ENCODE results near the gene SRGAP2C. TPM values are rescaled to one million over a fixed set of nuclear protein-coding genes. Genes with fewer than 3 reads are reported as not detected.
"Not testable (repeated sequence)": the region's sequence is repeated elsewhere in the genome, so short reads cannot be mapped to it uniquely, and the experiment has no call there.

Gene SRGAP2C
- total RNA-seq, 3 donors from 2014 or later (not counting 1 experiment from before 2014, with no cell fraction given): 12.0 to 24.0 (median 17.5) TPM

DNA sequence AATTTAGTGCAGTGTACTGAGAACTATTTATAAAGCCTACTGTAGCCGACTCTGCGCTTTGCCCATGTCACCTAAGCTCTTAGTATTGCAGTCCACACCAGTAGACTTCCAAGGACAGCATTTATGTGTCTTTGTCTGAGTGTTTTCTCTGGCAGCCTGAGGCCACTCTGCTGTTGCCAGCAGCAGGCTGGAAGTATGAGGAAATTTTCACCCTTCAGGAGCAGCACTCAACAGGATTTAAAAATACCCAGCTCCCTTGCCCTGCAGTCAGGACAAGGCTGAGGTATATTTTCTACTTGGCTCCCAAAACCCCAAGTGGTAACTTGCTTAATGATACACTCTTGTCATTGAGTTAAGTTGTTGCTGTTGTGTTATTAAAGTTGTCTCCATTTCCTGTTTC is 230.1 kb downstream of the SRGAP2C start:
- peaks cover 40 to 59% of the 10 kb centered on the region in 2 donors for H3K27me3 Mint-ChIP-seq (ENCODE audit: low read depth in 2 of 2)
- DNase-seq (no peak), ATAC-seq (no peak)
- H3K9me3 ChIP-seq (ENCODE audit: control insufficient read depth, insufficient read depth, low read length): no peaks in the 10 kb centered on the region
- H3K27ac Mint-ChIP-seq: no peak overlapping the region
- H3K9me3 Mint-ChIP-seq: no peaks in the 10 kb centered on the region
- no peaks in the 10 kb centered on the region for H3K27me3 ChIP-seq (ENCODE audit: control insufficient read depth, insufficient read depth, low read length)
- no peak overlapping the region for H3K27ac ChIP-seq (ENCODE audit: low read length)
- H3K4me3 Mint-ChIP-seq: no peak overlapping the region
- H3K36me3 Mint-ChIP-seq: no peaks in the 10 kb centered on the region
- no peak overlapping the region for H3K4me3 ChIP-seq (ENCODE audit: low read length)
- 94% methylated on average over 2 of the region's 2 CpGs for WGBS (ENCODE audit: insufficient coverage)
- TF ChIP-seq, protein P1, sequence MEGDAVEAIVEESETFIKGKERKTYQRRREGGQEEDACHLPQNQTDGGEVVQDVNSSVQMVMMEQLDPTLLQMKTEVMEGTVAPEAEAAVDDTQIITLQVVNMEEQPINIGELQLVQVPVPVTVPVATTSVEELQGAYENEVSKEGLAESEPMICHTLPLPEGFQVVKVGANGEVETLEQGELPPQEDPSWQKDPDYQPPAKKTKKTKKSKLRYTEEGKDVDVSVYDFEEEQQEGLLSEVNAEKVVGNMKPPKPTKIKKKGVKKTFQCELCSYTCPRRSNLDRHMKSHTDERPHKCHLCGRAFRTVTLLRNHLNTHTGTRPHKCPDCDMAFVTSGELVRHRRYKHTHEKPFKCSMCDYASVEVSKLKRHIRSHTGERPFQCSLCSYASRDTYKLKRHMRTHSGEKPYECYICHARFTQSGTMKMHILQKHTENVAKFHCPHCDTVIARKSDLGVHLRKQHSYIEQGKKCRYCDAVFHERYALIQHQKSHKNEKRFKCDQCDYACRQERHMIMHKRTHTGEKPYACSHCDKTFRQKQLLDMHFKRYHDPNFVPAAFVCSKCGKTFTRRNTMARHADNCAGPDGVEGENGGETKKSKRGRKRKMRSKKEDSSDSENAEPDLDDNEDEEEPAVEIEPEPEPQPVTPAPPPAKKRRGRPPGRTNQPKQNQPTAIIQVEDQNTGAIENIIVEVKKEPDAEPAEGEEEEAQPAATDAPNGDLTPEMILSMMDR (IDR thresholded peaks at IDR 0.05): no peak
- no peaks in the 10 kb centered on the region for H3K4me1 ChIP-seq (ENCODE audit: control insufficient read depth, insufficient read depth, low read length)
- no peaks in the 10 kb centered on the region for H3K4me1 Mint-ChIP-seq
- no peaks in the 10 kb centered on the region for H3K36me3 ChIP-seq (ENCODE audit: control insufficient read depth, insufficient read depth, low read length)
- intact Hi-C loops (cut with micrococcal nuclease): no loop called here

DNA sequence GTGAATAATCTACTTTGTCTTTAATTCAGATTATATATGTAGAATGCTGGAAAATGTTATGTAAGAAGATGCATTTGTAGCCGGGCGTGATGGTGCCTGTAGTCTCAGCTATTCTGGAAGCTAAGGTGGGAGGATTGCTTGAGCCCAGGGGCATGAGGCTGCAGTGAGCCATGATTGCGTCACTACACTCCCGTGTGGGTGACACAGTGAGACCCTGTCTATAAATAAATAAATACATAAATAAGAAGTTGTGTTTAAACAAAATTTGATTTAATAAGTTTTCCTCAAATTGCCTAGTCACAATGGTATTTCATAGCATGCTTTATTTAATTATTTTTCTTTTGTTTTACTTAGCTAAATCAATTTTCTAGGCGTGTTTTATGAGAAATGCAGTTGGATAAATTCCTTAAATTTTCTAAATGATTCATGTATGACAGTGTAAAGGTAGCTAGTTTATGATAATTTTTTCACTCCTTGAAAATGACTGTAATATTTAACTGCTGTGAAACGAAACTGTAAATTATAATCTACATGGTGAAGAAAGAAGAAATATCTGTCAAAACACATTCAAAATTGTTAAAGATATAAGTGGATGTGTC is 232.6 kb downstream of the SRGAP2C start:
- H3K36me3 ChIP-seq (ENCODE audit: control insufficient read depth, insufficient read depth, low read length): no peaks in the 10 kb centered on the region
- WGBS (ENCODE audit: insufficient coverage): 94% methylated on average over 2 of the region's 6 CpGs
- no peak overlapping the region for H3K27ac Mint-ChIP-seq
- H3K9me3 Mint-ChIP-seq: no peaks in the 10 kb centered on the region
- no peaks in the 10 kb centered on the region for H3K4me1 Mint-ChIP-seq
- H3K4me3 ChIP-seq (ENCODE audit: low read length): no peak overlapping the region
- DNase-seq (no peak), ATAC-seq (no peak)
- H3K4me1 ChIP-seq (ENCODE audit: control insufficient read depth, insufficient read depth, low read length): no peaks in the 10 kb centered on the region
- H3K4me3 Mint-ChIP-seq: no peak overlapping the region
- H3K27me3 Mint-ChIP-seq (ENCODE audit: low read depth in 2 of 2): peaks cover 34 to 52% of the 10 kb centered on the region in 2 donors
- TF ChIP-seq, protein P1 (IDR thresholded peaks at IDR 0.05): no peak
- intact Hi-C loops (cut with micrococcal nuclease): no loop called here
- H3K36me3 Mint-ChIP-seq: no peaks in the 10 kb centered on the region
- no peaks in the 10 kb centered on the region for H3K27me3 ChIP-seq (ENCODE audit: control insufficient read depth, insufficient read depth, low read length)
- no peaks in the 10 kb centered on the region for H3K9me3 ChIP-seq (ENCODE audit: control insufficient read depth, insufficient read depth, low read length)
- H3K27ac ChIP-seq (ENCODE audit: low read length): no peak overlapping the region

DNA sequence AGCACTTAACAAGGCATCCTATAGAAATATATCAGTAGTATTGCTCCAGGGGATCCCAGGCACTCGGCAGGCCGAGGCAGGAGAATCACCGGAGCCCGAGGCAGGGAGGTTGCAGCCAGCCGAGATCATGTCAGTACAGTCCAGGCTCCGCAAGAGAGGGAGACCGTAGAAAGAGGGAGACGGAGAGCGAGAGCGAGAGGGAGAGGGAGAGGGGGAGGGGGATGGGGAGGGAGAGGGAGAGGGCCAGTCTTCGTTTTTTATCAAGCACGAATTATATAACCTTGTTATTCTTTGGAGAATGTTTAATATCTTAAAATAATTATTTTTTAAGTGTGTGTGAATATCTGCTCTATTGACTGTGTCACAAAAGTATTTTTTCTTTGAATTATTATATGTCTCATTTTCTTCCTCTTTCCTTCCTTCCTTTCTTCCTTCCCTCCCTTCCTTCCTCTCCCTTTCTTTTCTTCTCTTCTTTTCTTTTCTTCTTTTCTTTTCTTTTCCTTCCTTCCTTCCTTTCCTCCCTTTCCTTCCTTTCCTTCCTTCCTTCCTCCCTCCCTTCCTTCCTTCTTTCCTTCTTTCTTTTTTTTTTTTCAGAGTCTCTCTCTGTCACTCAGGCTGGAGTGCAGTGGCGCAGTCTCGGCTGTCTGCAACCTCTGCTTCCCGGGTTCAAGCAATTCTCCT is 233.7 kb downstream of the SRGAP2C start:
- Histone ChIP-seq H3K27me3 (ENCODE audit: control insufficient read depth, insufficient read depth, low read length) (no peaks in the 10 kb centered on the region), H3K4me1 (ENCODE audit: control insufficient read depth, insufficient read depth, low read length) (no peaks in the 10 kb centered on the region), H3K27ac (ENCODE audit: low read length) (no peak overlapping the region), H3K36me3 (ENCODE audit: control insufficient read depth, insufficient read depth, low read length) (no peaks in the 10 kb centered on the region), H3K4me3 (ENCODE audit: low read length) (no peak overlapping the region), H3K9me3 (ENCODE audit: control insufficient read depth, insufficient read depth, low read length) (no peaks in the 10 kb centered on the region)
- H3K27ac Mint-ChIP-seq: no peak overlapping the region
- intact Hi-C loops (cut with micrococcal nuclease): no loop called here
- DNase-seq: no peak
- ATAC-seq: no peak
- no peaks in the 10 kb centered on the region for H3K4me1 Mint-ChIP-seq
- no peak overlapping the region for H3K4me3 Mint-ChIP-seq
- no peaks in the 10 kb centered on the region for H3K36me3 Mint-ChIP-seq
- TF ChIP-seq, protein P1 (IDR thresholded peaks at IDR 0.05): no peak
- no peaks in the 10 kb centered on the region for H3K9me3 Mint-ChIP-seq
- 98% methylated on average over 13 of the region's 15 CpGs for WGBS (ENCODE audit: insufficient coverage)
- peaks cover 29 to 49% of the 10 kb centered on the region in 2 donors for H3K27me3 Mint-ChIP-seq (ENCODE audit: low read depth in 2 of 2)

DNA sequence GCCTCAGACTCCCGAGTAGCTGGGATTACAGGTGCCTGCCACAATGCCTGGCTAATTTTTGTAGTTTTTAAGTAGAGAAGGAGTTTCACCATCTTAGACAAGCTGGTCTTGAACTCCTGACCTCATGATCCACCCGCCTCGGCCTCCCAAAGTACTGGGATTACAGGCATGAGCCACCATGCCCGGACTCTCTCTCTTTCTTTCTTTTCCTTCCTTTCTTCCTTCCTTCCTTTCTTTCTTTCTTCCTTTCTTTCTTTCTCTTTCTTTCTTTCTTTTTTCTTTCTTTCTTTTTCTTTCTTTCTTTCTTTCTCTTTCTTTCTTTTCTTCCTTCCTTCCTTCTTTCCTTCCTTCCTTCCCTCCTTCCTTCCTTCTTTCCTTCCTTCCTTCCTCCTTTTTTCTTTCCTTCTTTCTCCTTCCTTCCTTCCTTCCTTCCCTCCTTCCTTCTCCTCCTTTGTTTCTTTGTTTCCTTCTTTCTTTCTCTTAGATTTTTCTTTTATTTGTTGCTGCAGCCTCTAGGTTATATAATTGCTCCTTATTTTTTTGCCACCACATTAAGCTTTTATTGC is 234.4 kb downstream of the SRGAP2C start:
- H3K27me3 Mint-ChIP-seq (ENCODE audit: low read depth in 2 of 2): peaks cover 27 to 52% of the 10 kb centered on the region in 2 donors
- H3K27ac ChIP-seq (ENCODE audit: low read length); H3K36me3 ChIP-seq (ENCODE audit: control insufficient read depth, insufficient read depth, low read length); H3K4me3 Mint-ChIP-seq; H3K27me3 ChIP-seq (ENCODE audit: control insufficient read depth, insufficient read depth, low read length); H3K9me3 Mint-ChIP-seq; H3K4me1 Mint-ChIP-seq; ATAC-seq; H3K27ac Mint-ChIP-seq; intact Hi-C loops (cut with micrococcal nuclease); H3K4me1 ChIP-seq (ENCODE audit: control insufficient read depth, insufficient read depth, low read length); H3K36me3 Mint-ChIP-seq; H3K4me3 ChIP-seq (ENCODE audit: low read length); DNase-seq; H3K9me3 ChIP-seq (ENCODE audit: control insufficient read depth, insufficient read depth, low read length): not testable (repeated sequence)
- WGBS (ENCODE audit: insufficient coverage): 93% methylated on average over 4 of the region's 4 CpGs

DNA sequence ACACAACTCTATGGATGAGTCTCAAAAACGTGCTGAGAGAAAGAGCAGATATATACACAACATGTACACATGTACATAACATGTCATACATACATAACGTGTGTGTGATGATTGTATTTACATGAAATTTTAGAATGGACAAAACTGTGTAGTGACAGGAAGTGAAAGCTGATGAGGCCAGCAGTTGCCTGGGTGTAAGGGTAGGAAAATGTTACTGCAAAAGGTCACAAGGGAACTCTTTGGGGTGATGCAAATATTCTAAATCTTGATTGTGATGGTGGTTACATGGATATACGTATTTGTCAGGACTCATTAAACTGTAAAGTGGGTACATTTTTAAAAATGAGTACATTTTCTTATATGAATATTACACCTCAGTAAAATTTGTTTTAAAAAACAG is 236.7 kb downstream of the SRGAP2C start:
- H3K36me3 Mint-ChIP-seq: not testable (repeated sequence)

DNA sequence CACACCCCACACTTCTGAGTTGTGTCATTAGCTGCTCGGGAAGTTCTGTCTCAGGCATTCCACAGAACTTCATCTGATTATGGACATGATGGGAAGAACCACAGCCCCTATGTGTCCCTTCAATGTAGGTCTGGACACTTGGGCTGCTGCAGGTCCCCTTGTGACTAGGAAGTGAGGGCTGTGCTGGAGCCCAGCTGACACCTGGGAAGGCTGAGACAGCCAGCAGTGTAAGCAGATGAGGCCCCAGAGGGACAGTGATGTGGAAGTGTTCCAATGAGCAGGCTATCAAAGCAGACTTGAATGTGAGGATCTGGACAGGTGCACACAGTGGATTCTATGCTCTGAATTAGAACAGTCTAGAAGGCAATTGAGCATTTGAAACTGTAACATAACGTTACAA is 239.2 kb downstream of the SRGAP2C start:
- H3K27me3 Mint-ChIP-seq (ENCODE audit: low read depth in 2 of 2): peaks cover 24 to 47% of the 10 kb centered on the region in 2 donors
- H3K4me1 Mint-ChIP-seq; H3K4me3 Mint-ChIP-seq; H3K36me3 Mint-ChIP-seq; H3K9me3 Mint-ChIP-seq; H3K36me3 ChIP-seq (ENCODE audit: control insufficient read depth, insufficient read depth, low read length); intact Hi-C loops (cut with micrococcal nuclease); H3K27me3 ChIP-seq (ENCODE audit: control insufficient read depth, insufficient read depth, low read length); H3K4me3 ChIP-seq (ENCODE audit: low read length); H3K4me1 ChIP-seq (ENCODE audit: control insufficient read depth, insufficient read depth, low read length); H3K27ac ChIP-seq (ENCODE audit: low read length); H3K27ac Mint-ChIP-seq; ATAC-seq; H3K9me3 ChIP-seq (ENCODE audit: control insufficient read depth, insufficient read depth, low read length); DNase-seq: not testable (repeated sequence)
- 96% methylated on average over 2 of the region's 2 CpGs for WGBS (ENCODE audit: insufficient coverage)

More for the DNA sequence above, 236.7 kb downstream of the SRGAP2C start:
- H3K36me3 ChIP-seq (ENCODE audit: control insufficient read depth, insufficient read depth, low read length); H3K4me1 Mint-ChIP-seq; H3K4me3 Mint-ChIP-seq; H3K4me3 ChIP-seq (ENCODE audit: low read length); H3K27ac ChIP-seq (ENCODE audit: low read length); H3K27ac Mint-ChIP-seq; H3K9me3 ChIP-seq (ENCODE audit: control insufficient read depth, insufficient read depth, low read length); H3K4me1 ChIP-seq (ENCODE audit: control insufficient read depth, insufficient read depth, low read length); DNase-seq; H3K9me3 Mint-ChIP-seq; intact Hi-C loops (cut with micrococcal nuclease); H3K27me3 ChIP-seq (ENCODE audit: control insufficient read depth, insufficient read depth, low read length); ATAC-seq: not testable (repeated sequence)
- WGBS (ENCODE audit: insufficient coverage): 80% methylated on average over 1 of the region's 3 CpGs
- peaks cover 23 to 48% of the 10 kb centered on the region in 2 donors for H3K27me3 Mint-ChIP-seq (ENCODE audit: low read depth in 2 of 2)
